Measurements from ENCODE around the gene ECSIT. TPM values are rescaled to one million over a fixed set of nuclear protein-coding genes. Genes with fewer than 3 reads are reported as not detected.

ECSIT gene
- total RNA-seq, 1 experiment from 2014 or later = 64.7 TPM

GRCh38 chr19:11495885-11496284 lies 33.0 kb downstream of the ECSIT start:
- ChIA-PET CTCF (no interaction called here), POLR2A (ENCODE audit: low non-redundant PET) (no interaction called here)
- Histone ChIP-seq H3K27ac (ENCODE audit: low read depth, low read length, poor library complexity, severe bottlenecking) (no peak overlapping the region), H3K27me3 (replicated peaks; ENCODE audit: insufficient read depth, low read depth, low read length, poor library complexity) (no peaks in the 10 kb centered on the region), H3K36me3 (ENCODE audit: insufficient read depth, low read length, poor library complexity, severe bottlenecking) (peaks cover 7% of the 10 kb centered on the region), H3K4me1 (ENCODE audit: insufficient read depth, low read length, poor library complexity, severe bottlenecking) (no peaks in the 10 kb centered on the region), H3K9me3 (ENCODE audit: low read depth, low read length, poor library complexity, severe bottlenecking) (no peaks in the 10 kb centered on the region), H3K4me3 (ENCODE audit: low read depth, low read length, poor library complexity, severe bottlenecking) (no peak overlapping the region)
- intact Hi-C loops (cut with micrococcal nuclease; ENCODE audit: unreplicated experiment) = loop anchor here (2.0 kb wide), 1 partner anchor 91 kb away; no protein-coding TSS in a partner anchor
- BruUV-seq (replicated peaks) = no TSS peak
- DNase-seq (ENCODE audit: low spot score) = no peak
- no peak for TF ChIP-seq EZH2 (IDR thresholded peaks at IDR 0.05; ENCODE audit: borderline replicate concordance, low read depth, low read length, poor library complexity, severe bottlenecking)
- TF ChIP-seq CTCF (conservative IDR thresholded peaks at IDR 0.05; ENCODE audit: low read depth, low read length) = no peak

- BruUV-seq (replicated peaks) = no TSS peak
- H3K27ac ChIP-seq (ENCODE audit: low read depth, low read length, poor library complexity, severe bottlenecking) = no peak overlapping the region
- intact Hi-C loops (cut with micrococcal nuclease; ENCODE audit: unreplicated experiment) = no loop called here
- H3K4me1 ChIP-seq (ENCODE audit: insufficient read depth, low read length, poor library complexity, severe bottlenecking) = no peaks in the 10 kb centered on the region
- H3K9me3 ChIP-seq (ENCODE audit: low read depth, low read length, poor library complexity, severe bottlenecking) = no peaks in the 10 kb centered on the region
- CTCF ChIA-PET = no interaction called here
- POLR2A ChIA-PET (ENCODE audit: low non-redundant PET) = no interaction called here
- DNase-seq (ENCODE audit: low spot score) = no peak
- no peaks in the 10 kb centered on the region for H3K27me3 ChIP-seq (replicated peaks; ENCODE audit: insufficient read depth, low read depth, low read length, poor library complexity)
- no peak for TF ChIP-seq EZH2 (IDR thresholded peaks at IDR 0.05; ENCODE audit: borderline replicate concordance, low read depth, low read length, poor library complexity, severe bottlenecking)
- TF ChIP-seq CTCF (conservative IDR thresholded peaks at IDR 0.05; ENCODE audit: low read depth, low read length) = no peak
- H3K4me3 ChIP-seq (ENCODE audit: low read depth, low read length, poor library complexity, severe bottlenecking) = no peak overlapping the region
- H3K36me3 ChIP-seq (ENCODE audit: insufficient read depth, low read length, poor library complexity, severe bottlenecking) = peaks cover 7% of the 10 kb centered on the region
Observed at GRCh38 chr19:11495481-11495880, 33.5 kb downstream of the ECSIT start.

- Histone ChIP-seq H3K4me1 (ENCODE audit: insufficient read depth, low read length, poor library complexity, severe bottlenecking) (no peaks in the 10 kb centered on the region), H3K27ac (ENCODE audit: low read depth, low read length, poor library complexity, severe bottlenecking) (no peak overlapping the region), H3K9me3 (ENCODE audit: low read depth, low read length, poor library complexity, severe bottlenecking) (no peaks in the 10 kb centered on the region), H3K27me3 (replicated peaks; ENCODE audit: insufficient read depth, low read depth, low read length, poor library complexity) (no peaks in the 10 kb centered on the region), H3K36me3 (ENCODE audit: insufficient read depth, low read length, poor library complexity, severe bottlenecking) (peaks cover 7% of the 10 kb centered on the region), H3K4me3 (ENCODE audit: low read depth, low read length, poor library complexity, severe bottlenecking) (no peak overlapping the region)
- ChIA-PET POLR2A (ENCODE audit: low non-redundant PET) (no interaction called here), CTCF (interaction anchor here (0.6 kb wide), 1 partner anchor 77 kb away, joined by 7 read pairs; no protein-coding TSS in a partner anchor)
- TF ChIP-seq CTCF (conservative IDR thresholded peaks at IDR 0.05; ENCODE audit: low read depth, low read length) (no peak), EZH2 (IDR thresholded peaks at IDR 0.05; ENCODE audit: borderline replicate concordance, low read depth, low read length, poor library complexity, severe bottlenecking) (no peak)
- intact Hi-C loops (cut with micrococcal nuclease; ENCODE audit: unreplicated experiment) = no loop called here
- DNase-seq (ENCODE audit: low spot score) = no peak
- BruUV-seq (replicated peaks) = no TSS peak
Observed at GRCh38 chr19:11494634-11495285, 34.2 kb downstream of the ECSIT start.
